SU-DHL-6 (cell line): Measurements from ENCODE around the gene ASTN2.
A peak's percentile ranks its signal among the peaks of the same experiment; 100 is the strongest.

Experiments used
- H2AFZ ChIP-seq: fragments of 200-600 bp; sonication (generic); 2 replicates; pipeline ENCODE4 v1.6.1; 2014; ENCODE audit warnings: low read depth, mild to moderate bottlenecking, moderate library complexity, mixed read lengths, antibody characterized with exemption, low read length; ENCODE audit not compliant: severe bottlenecking
- H3F3A ChIP-seq: fragments of 200-600 bp; shearing (Covaris generic); 2 replicates; pipeline ENCODE4 v1.6.0; 2016; ENCODE audit warnings: antibody characterized with exemption, mild to moderate bottlenecking; ENCODE audit not compliant: insufficient read depth
- H3K27ac ChIP-seq: fragments of 200-600 bp; sonication (generic); 2 replicates; pipeline ENCODE4 v1.5.1; 2016; ENCODE audit warnings: low read depth, mild to moderate bottlenecking, low read length, moderate library complexity, mixed read lengths
- H3K27me3 ChIP-seq: fragments of 200-600 bp; sonication (generic), shearing (Covaris generic); 2 replicates; pipeline ENCODE4 v1.6.0; 2014; ENCODE audit warnings: mild to moderate bottlenecking, low read length
- H3K36me3 ChIP-seq: fragments of 200-600 bp; sonication (generic); 2 replicates; pipeline ENCODE4 v1.6.1; 2014; ENCODE audit warnings: mild to moderate bottlenecking, low read length, mixed read lengths
- H3K4me2 ChIP-seq: fragments of 300-600, 200-600 bp; shearing (Covaris generic), sonication (generic); 2 replicates; pipeline ENCODE4 v1.6.0; 2014; ENCODE audit warnings: low read length, low read depth, mild to moderate bottlenecking; ENCODE audit not compliant: poor library complexity, severe bottlenecking
- H3K4me3 ChIP-seq: fragments of 200-600 bp; sonication (generic); 2 replicates; pipeline ENCODE4 v1.5.1; 2014; ENCODE audit warnings: antibody characterized with exemption, low read length, mild to moderate bottlenecking, mixed read lengths; ENCODE audit not compliant: insufficient read depth, poor library complexity, severe bottlenecking
- H3K79me2 ChIP-seq: fragments of 200-600 bp; sonication (generic); 2 replicates; pipeline ENCODE4 v1.6.1; 2014; ENCODE audit warnings: mild to moderate bottlenecking, low read length, moderate library complexity; ENCODE audit not compliant: insufficient read depth
- H3K9ac ChIP-seq: fragments of 200-600 bp; sonication (generic); 2 replicates; pipeline ENCODE4 v1.7.0; 2014; ENCODE audit warnings: mild to moderate bottlenecking, low read length
- H3K9me2 ChIP-seq: fragments of 200-600 bp; sonication (generic); replicated peaks from 2 replicates; pipeline ENCODE4 v1.6.1; 2014; ENCODE audit warnings: low read length; ENCODE audit not compliant: insufficient read depth
- H3K9me3 ChIP-seq: fragments of 200-600 bp; sonication (generic); 2 replicates; pipeline ENCODE4 v1.6.1; 2014; ENCODE audit warnings: low read length, mixed read lengths; ENCODE audit not compliant: insufficient read depth
- H4K20me1 ChIP-seq: fragments of 200-600 bp; sonication (generic); 2 replicates; pipeline ENCODE4 v1.6.1; 2014; ENCODE audit warnings: low read depth, mild to moderate bottlenecking, antibody characterized with exemption, low read length, moderate library complexity, mixed read lengths
- EZH2phosphoT487 ChIP-seq: fragments of 200-600 bp; sonication (generic), shearing (Covaris generic); conservative IDR thresholded peaks from 2 replicates; pipeline ENCODE4 v1.6.1; 2018; ENCODE audit warnings: mild to moderate bottlenecking, antibody characterized with exemption, low read length, moderate library complexity, mixed read lengths
- TF ChIP-seq, protein P1 (sequence below): fragments of 200-600 bp; sonication (generic); IDR thresholded peaks from one replicate; pipeline ENCODE4 v1.5.1; 2017; ENCODE audit warnings: antibody characterized with exemption, mild to moderate bottlenecking, low read length, moderate library complexity; ENCODE audit not compliant: insufficient read depth, poor library complexity, severe bottlenecking

Gene ASTN2

DNA sequence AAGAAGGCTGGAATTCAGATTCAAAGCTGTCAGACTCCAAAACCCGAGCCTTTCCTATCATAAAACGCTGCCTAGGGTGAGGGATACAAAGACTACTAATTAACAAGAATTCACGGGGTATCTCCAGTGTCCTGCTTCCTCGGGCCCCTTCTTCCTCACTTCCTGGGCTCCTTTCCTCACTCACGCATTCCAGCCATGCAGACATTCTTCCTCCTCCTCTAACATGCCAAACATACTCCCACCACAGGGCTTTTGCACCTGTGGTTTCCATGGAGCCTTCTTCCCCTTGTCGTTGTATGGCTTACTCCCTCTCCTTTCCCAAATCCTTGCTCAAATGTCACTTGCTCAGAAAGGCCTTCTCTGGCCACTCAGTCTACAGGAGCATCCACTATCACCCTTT is 919.1 kb downstream of the ASTN2 start:
- H3K4me2 ChIP-seq, result no peak overlapping the region
- H3K79me2 ChIP-seq, result no peaks in the 10 kb centered on the region
- TF ChIP-seq EZH2phosphoT487, result no peak
- TF ChIP-seq, protein P1, sequence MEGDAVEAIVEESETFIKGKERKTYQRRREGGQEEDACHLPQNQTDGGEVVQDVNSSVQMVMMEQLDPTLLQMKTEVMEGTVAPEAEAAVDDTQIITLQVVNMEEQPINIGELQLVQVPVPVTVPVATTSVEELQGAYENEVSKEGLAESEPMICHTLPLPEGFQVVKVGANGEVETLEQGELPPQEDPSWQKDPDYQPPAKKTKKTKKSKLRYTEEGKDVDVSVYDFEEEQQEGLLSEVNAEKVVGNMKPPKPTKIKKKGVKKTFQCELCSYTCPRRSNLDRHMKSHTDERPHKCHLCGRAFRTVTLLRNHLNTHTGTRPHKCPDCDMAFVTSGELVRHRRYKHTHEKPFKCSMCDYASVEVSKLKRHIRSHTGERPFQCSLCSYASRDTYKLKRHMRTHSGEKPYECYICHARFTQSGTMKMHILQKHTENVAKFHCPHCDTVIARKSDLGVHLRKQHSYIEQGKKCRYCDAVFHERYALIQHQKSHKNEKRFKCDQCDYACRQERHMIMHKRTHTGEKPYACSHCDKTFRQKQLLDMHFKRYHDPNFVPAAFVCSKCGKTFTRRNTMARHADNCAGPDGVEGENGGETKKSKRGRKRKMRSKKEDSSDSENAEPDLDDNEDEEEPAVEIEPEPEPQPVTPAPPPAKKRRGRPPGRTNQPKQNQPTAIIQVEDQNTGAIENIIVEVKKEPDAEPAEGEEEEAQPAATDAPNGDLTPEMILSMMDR, result no peak
- H3K9ac ChIP-seq, result no peak overlapping the region
- H3K27me3 ChIP-seq, result no peaks in the 10 kb centered on the region
- no peak overlapping the region for H3K4me3 ChIP-seq
- H3K36me3 ChIP-seq, result no peaks in the 10 kb centered on the region
- no peaks in the 10 kb centered on the region for H3K9me2 ChIP-seq
- H4K20me1 ChIP-seq, result no peaks in the 10 kb centered on the region
- no peak overlapping the region for H3K27ac ChIP-seq
- no peak overlapping the region for H2AFZ ChIP-seq
- no peaks in the 10 kb centered on the region for H3K9me3 ChIP-seq
- H3F3A ChIP-seq, result no peaks in the 10 kb centered on the region

DNA sequence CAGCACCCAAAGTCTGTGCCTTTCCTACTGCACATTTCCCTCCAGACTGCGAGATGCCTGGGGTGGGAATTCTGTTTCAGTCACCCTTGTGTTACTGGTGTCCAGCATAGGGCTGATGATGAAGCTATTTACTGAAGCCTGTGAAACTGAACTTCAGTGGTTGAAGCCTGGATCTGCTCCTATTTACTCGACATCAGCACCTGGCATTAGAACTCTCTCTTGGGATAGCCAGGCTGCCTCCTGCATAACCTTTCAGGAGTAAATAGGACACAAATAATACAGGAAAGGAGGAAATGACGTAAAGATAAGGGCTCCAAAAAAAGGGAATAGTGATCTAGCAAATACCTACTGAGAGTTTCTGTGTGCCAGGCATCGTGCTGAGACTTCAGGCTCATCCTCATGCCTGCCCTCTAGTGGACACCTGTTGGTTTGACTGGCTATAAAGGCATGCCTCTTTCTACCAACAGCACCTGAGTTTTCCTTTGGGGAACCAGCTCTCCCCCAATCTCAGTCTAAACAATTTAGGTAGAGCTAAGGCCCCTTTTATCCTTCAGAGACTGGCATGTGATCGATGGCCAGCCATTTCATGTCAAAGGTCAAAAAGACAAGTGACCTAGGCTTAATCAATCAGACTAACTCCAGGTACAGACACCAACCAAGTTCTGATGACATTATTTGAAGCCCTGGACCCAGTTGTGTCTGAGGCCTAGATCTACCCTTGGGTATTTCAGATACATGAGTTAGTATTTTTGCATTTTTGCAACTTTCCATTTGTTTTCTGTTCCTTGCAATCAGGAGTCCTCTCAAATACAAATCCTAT is 919.8 kb downstream of the ASTN2 start:
- H3K27ac ChIP-seq, result no peak overlapping the region
- TF ChIP-seq EZH2phosphoT487, result no peak
- TF ChIP-seq, protein P1, result peak; percentile 70
- no peaks in the 10 kb centered on the region for H3F3A ChIP-seq
- no peaks in the 10 kb centered on the region for H3K27me3 ChIP-seq
- H3K9me2 ChIP-seq, result no peaks in the 10 kb centered on the region
- no peak overlapping the region for H2AFZ ChIP-seq
- H3K9me3 ChIP-seq, result no peaks in the 10 kb centered on the region
- H3K4me3 ChIP-seq, result no peak overlapping the region
- H4K20me1 ChIP-seq, result no peaks in the 10 kb centered on the region
- no peak overlapping the region for H3K9ac ChIP-seq
- H3K36me3 ChIP-seq, result no peaks in the 10 kb centered on the region
- no peaks in the 10 kb centered on the region for H3K79me2 ChIP-seq
- no peak overlapping the region for H3K4me2 ChIP-seq

- Histone ChIP-seq H4K20me1 (no peaks in the 10 kb centered on the region), H3K4me3 (no peak overlapping the region), H3K9me2 (no peaks in the 10 kb centered on the region), H3F3A (no peaks in the 10 kb centered on the region), H3K79me2 (no peaks in the 10 kb centered on the region), H3K9me3 (no peaks in the 10 kb centered on the region), H3K9ac (no peak overlapping the region), H3K27ac (no peak overlapping the region), H3K4me2 (no peak overlapping the region), H2AFZ (no peak overlapping the region), H3K36me3 (no peaks in the 10 kb centered on the region), H3K27me3 (no peaks in the 10 kb centered on the region)
- no peak for TF ChIP-seq EZH2phosphoT487
- TF ChIP-seq, protein P1, result no peak
Measured at GRCh38 chr9:116493183-116493860, 921.5 kb downstream of the ASTN2 start.
